ENCODE measurements around the gene SSPN.

- TF ChIP-seq, protein P1, sequence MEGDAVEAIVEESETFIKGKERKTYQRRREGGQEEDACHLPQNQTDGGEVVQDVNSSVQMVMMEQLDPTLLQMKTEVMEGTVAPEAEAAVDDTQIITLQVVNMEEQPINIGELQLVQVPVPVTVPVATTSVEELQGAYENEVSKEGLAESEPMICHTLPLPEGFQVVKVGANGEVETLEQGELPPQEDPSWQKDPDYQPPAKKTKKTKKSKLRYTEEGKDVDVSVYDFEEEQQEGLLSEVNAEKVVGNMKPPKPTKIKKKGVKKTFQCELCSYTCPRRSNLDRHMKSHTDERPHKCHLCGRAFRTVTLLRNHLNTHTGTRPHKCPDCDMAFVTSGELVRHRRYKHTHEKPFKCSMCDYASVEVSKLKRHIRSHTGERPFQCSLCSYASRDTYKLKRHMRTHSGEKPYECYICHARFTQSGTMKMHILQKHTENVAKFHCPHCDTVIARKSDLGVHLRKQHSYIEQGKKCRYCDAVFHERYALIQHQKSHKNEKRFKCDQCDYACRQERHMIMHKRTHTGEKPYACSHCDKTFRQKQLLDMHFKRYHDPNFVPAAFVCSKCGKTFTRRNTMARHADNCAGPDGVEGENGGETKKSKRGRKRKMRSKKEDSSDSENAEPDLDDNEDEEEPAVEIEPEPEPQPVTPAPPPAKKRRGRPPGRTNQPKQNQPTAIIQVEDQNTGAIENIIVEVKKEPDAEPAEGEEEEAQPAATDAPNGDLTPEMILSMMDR (IDR thresholded peaks at IDR 0.05): no peak
- TF ChIP-seq ZFX (IDR thresholded peaks at IDR 0.05; ENCODE audit: borderline replicate concordance): no peak
These were observed 44.8 kb downstream of the SSPN start for GRCh38 chr12:26239852-26240815.

Data from 22Rv1 (cell line).